Esophagus muscularis mucosa (tissue), 4 donors: ENCODE data around the gene PIN1. TPM values are rescaled to one million over a fixed set of nuclear protein-coding genes. Genes with fewer than 3 reads are reported as not detected.

ENCODE experiments used
- DNase-seq: peaks from one replicate; pipeline ENCODE4 v3.0.0-alpha.2; 2017; ENCODE audit errors: extremely low spot score
- H3K27ac ChIP-seq, 4 donors: fragments of 200-600 bp; sonication (generic); replicated peaks in 1 of 4; 1 replicate in 3 of 4; 2 replicates in 1 of 4; pipeline ENCODE4 v1.5.1; 2016 to 2019; ENCODE audit warnings: mild to moderate bottlenecking in 1 of 4
- H3K27me3 ChIP-seq, 4 donors: fragments of 200-600 bp; sonication (generic); one replicate each; pipeline versions ENCODE4 v1.5.1 to v1.6.0; 2016 to 2019
- H3K36me3 ChIP-seq, 4 donors: fragments of 200-600 bp; sonication (generic); one replicate each; pipeline ENCODE4 v1.5.1; 2016 to 2019
- H3K4me1 ChIP-seq, 4 donors: fragments of 200-600 bp; sonication (generic); one replicate each; pipeline ENCODE4 v1.5.1; 2016 to 2019
- H3K4me3 ChIP-seq, 4 donors: fragments of 200-600 bp; sonication (generic); 1 replicate in 2 of 4; 2 replicates in 2 of 4; pipeline ENCODE4 v1.5.1; 2016 to 2019; ENCODE audit warnings: mild to moderate bottlenecking in 4 of 4, moderate library complexity in 1 of 4
- H3K9me3 ChIP-seq, 4 donors: fragments of 200-600 bp; sonication (generic); 1 replicate in 3 of 4; 2 replicates in 1 of 4; pipeline ENCODE4 v1.5.1; 2016 to 2019
- EP300 ChIP-seq: sonication (generic); formaldehyde crosslinking; IDR thresholded peaks from one replicate; pipeline ENCODE4 v1.6.1; 2017; ENCODE audit warnings: antibody characterized with exemption
- POLR2A ChIP-seq: fragments of 450-650 bp; IDR thresholded peaks from one replicate; pipeline ENCODE4 v1.6.1; 2017; ENCODE audit warnings: antibody characterized with exemption, moderate library complexity, mild to moderate bottlenecking, low read depth
- POLR2AphosphoS5 ChIP-seq, 2 donors: sonication (generic); formaldehyde crosslinking; IDR thresholded peaks; one replicate each; pipeline ENCODE4 v1.6.1; 2017; ENCODE audit warnings: antibody characterized with exemption in 2 of 2
- WGBS: methylation state at CpG from one replicate; pipeline ENCODE4 v1.1.5; 2018; 5-methylcytosine and 5-hydroxymethylcytosine counted together
- intact Hi-C: fragments of 100-400 bp; cut with DNase I; formaldehyde crosslinking; loops from one replicate; pipeline ENCODE4 v1.15.1; 2023
- total RNA-seq, 4 donors: library from RNA; depleted of rRNA; stranded (reverse); fragments of >200 nt; gene quantifications; one replicate each; pipeline versions ENCODE4 v1.1.0 to v1.2.1, GENCODE V29; 2016
- TF ChIP-seq, protein P1 (sequence below), 3 experiments: fragments of 200-600 bp in 2 of 3; fragments of 450-650 bp in 1 of 3; sonication (generic) in 2 of 3; IDR thresholded peaks; one replicate each; pipeline ENCODE4 v1.5.1; 2017 to 2019; ENCODE audit warnings: antibody characterized with exemption in 3 of 3, mild to moderate bottlenecking in 2 of 3, moderate library complexity in 1 of 3

The PIN1 gene
- total RNA-seq, 4 donors from 2014 or later: 113 to 183 (median 145) TPM

DNA sequence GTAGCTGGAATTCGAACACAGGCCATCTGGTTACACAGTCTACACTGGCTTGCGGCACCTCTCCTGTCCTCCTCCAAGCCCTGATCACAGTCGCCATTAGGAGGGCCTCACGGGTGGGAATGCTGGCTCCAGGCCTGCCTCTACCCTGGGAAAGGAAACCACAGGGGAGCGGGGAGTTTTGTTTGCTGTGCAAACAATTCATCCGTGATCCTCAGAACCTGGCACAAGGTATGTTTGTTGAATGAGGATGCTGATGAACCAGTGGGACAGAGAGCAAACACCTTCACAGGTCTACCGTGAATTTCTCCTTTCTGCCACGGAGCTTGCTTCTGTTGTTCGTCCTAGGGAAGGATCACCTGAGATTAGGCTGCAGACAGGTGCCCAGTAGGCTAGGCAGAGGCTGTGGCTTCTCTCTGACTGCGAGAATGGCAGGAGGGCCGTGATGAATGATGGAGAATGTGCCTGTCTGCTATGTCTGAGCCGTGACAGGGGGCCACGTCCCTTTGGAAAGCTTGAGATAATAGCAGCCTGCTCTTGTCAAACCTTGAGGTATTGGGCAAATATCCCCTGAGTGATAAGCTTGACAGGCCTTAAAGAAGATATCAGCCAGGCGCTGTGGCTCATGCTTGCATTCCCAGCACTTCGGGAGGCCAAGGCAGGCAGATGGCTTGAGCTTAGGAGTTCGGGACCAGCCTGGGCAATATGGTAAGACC lies 36.7 kb downstream of the PIN1 start:
- H3K4me1 ChIP-seq: no peaks in the 10 kb centered on the region
- no peak overlapping the region for H3K4me3 ChIP-seq
- H3K27ac ChIP-seq: no peak overlapping the region
- intact Hi-C loops: no loop called here
- DNase-seq: no peak
- H3K9me3 ChIP-seq: no peaks in the 10 kb centered on the region
- no peaks in the 10 kb centered on the region for H3K36me3 ChIP-seq
- TF ChIP-seq, protein P1, sequence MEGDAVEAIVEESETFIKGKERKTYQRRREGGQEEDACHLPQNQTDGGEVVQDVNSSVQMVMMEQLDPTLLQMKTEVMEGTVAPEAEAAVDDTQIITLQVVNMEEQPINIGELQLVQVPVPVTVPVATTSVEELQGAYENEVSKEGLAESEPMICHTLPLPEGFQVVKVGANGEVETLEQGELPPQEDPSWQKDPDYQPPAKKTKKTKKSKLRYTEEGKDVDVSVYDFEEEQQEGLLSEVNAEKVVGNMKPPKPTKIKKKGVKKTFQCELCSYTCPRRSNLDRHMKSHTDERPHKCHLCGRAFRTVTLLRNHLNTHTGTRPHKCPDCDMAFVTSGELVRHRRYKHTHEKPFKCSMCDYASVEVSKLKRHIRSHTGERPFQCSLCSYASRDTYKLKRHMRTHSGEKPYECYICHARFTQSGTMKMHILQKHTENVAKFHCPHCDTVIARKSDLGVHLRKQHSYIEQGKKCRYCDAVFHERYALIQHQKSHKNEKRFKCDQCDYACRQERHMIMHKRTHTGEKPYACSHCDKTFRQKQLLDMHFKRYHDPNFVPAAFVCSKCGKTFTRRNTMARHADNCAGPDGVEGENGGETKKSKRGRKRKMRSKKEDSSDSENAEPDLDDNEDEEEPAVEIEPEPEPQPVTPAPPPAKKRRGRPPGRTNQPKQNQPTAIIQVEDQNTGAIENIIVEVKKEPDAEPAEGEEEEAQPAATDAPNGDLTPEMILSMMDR (IDR thresholded peaks at IDR 0.05): no peak
- TF ChIP-seq EP300 (no peak), POLR2AphosphoS5 (IDR thresholded peaks at IDR 0.05) (no peak), POLR2A (no peak)
- WGBS: 81% methylated on average over 15 of the region's 16 CpGs
- peaks cover 0 to 4% (median 0%) of the 10 kb centered on the region in 4 donors for H3K27me3 ChIP-seq

DNA sequence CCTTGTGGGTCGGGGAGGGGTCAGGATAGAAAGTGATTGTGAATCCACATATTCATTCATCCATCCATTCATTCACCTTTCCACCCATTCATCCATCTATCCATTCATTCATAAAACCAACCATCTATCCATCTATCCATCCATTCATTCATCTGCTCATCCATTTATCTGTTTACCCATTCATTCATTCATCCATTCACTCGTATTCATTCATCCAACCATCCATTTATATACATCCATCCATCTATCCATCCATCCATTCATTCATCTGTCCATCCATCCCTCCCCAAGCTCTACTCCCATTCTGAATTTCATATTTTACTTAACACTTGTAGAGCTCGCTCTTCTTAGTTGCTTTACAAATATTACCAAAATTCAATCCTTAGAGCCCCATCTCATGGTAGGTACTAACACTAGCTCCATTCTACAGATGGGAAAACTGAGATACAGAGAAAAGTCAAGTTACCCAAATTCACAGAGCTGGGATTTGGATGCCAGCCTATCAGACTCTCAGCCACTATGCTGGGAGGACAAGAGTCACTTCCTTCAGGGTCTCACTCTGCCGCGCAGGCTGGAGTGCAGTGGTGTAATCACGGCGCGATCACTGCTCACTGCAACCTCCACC lies 37.6 kb downstream of the PIN1 start:
- H3K36me3 ChIP-seq: no peaks in the 10 kb centered on the region
- TF ChIP-seq EP300: no peak
- TF ChIP-seq, protein P1 (IDR thresholded peaks at IDR 0.05): no peak
- intact Hi-C loops: no loop called here
- H3K27ac ChIP-seq: no peak overlapping the region
- no peaks in the 10 kb centered on the region for H3K9me3 ChIP-seq
- no peak overlapping the region for H3K4me3 ChIP-seq
- 95% methylated on average over 6 of the region's 8 CpGs for WGBS
- H3K4me1 ChIP-seq: no peaks in the 10 kb centered on the region
- peaks cover 0 to 4% (median 0%) of the 10 kb centered on the region in 4 donors for H3K27me3 ChIP-seq
- no peak for DNase-seq

DNA sequence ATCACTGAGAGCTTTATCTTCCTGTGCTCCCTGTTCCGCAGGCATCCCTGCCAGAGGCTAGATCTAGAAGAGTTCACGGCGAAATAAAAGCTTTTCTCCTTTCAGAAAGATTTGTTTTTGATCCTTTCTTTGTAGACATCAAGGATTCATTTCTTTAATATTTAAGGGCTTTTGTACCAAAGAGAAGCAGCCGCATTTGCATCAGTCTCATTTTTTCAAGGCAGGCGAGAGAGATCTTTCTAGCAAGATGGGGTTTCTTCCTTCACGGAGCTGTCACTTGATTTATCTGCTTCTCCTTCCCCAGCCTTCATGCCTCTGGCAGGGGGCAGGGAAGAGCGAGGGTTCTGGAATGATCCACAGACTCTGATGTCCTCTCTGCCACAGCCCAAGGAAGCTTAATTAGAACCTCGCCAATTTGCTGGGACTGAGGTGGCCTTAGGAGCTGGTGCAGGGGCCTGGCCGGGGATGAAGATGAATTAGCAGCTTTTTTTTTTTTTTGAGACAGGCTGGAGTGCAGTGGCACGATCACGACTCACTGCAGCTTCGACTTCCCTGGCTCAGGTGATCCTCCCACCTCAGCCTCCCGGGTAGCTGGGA lies 40.0 kb downstream of the PIN1 start:
- peaks cover 0 to 12% (median 2%) of the 10 kb centered on the region in 4 donors for H3K27me3 ChIP-seq
- DNase-seq: no peak
- H3K4me1 ChIP-seq: no peaks in the 10 kb centered on the region
- TF ChIP-seq POLR2AphosphoS5 (IDR thresholded peaks at IDR 0.05): no peak
- TF ChIP-seq POLR2A: no peak
- TF ChIP-seq, protein P1 (IDR thresholded peaks at IDR 0.05): no peak
- no peak for TF ChIP-seq EP300
- no peak overlapping the region for H3K4me3 ChIP-seq
- WGBS: 71% methylated on average over 13 of the region's 13 CpGs
- no peaks in the 10 kb centered on the region for H3K9me3 ChIP-seq
- no peak overlapping the region for H3K27ac ChIP-seq
- H3K36me3 ChIP-seq: no peaks in the 10 kb centered on the region
- intact Hi-C loops: no loop called here

DNA sequence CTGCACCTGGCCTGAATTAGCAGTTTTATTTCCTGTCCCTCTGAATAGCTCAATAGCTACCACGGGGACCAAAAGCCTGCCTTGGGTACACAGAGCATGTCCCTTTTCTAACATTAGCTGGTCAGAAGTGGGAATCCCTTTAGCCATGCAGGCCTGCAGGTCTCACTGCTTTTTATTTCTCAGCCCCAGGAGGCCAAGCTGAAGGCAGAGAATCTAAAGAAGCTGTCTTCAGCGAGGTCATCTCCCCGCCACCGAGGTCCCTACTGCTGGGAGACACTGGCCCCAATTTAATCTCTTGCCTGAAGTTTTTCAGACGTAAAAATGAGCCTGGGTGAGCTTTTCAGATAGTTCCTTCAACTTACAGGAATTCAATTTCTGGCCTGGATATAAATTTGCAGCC lies 40.7 kb downstream of the PIN1 start:
- intact Hi-C loops: no loop called here
- Histone ChIP-seq H3K9me3 (no peaks in the 10 kb centered on the region), H3K27ac (no peak overlapping the region), H3K4me3 (no peak overlapping the region), H3K36me3 (no peaks in the 10 kb centered on the region), H3K4me1 (no peaks in the 10 kb centered on the region), H3K27me3 (peaks cover 0 to 17% (median 4%) of the 10 kb centered on the region in 4 donors)
- 85% methylated on average over 5 of the region's 5 CpGs for WGBS
- TF ChIP-seq, protein P1 (IDR thresholded peaks at IDR 0.05): no peak
- TF ChIP-seq POLR2A (no peak), EP300 (no peak), POLR2AphosphoS5 (IDR thresholded peaks at IDR 0.05) (no peak)
- no peak for DNase-seq
